GM12878 (cell line): Measurements from ENCODE around the gene GALNT12.
A peak's percentile ranks its signal among the peaks of the same experiment; 100 is the strongest.

Experiments used
- CHD4 ChIP-seq: fragments of 200-600 bp; sonication (generic); IDR thresholded peaks from 2 replicates; pipeline ENCODE4 v1.6.1; 2016; ENCODE audit warnings: mild to moderate bottlenecking
- POLR2A ChIP-seq: IDR thresholded peaks from 2 replicates; pipeline ENCODE4 v1.6.1; 2011; ENCODE audit warnings: low read depth, mild to moderate bottlenecking, low read length
- RAD21 ChIP-seq: IDR thresholded peaks from 2 replicates; pipeline ENCODE4 v1.6.1; 2011; ENCODE audit warnings: mild to moderate bottlenecking, low read depth, low read length, moderate library complexity; ENCODE audit not compliant: insufficient read depth
- RUNX3 ChIP-seq: IDR thresholded peaks from 2 replicates; pipeline ENCODE4 v1.6.1; 2012; ENCODE audit warnings: low read length, inconsistent platforms
- SIN3A ChIP-seq: IDR thresholded peaks from 2 replicates; pipeline ENCODE4 v1.6.1; 2012; ENCODE audit warnings: low read depth, low read length, improper control_type of control experiment
- SMC3 ChIP-seq: IDR thresholded peaks from 2 replicates; pipeline ENCODE4 v1.6.1; 2011; ENCODE audit warnings: low read length, improper control_type of control experiment, borderline replicate concordance
- TF ChIP-seq, protein P1 (sequence below): fragments of 450-650 bp; IDR thresholded peaks from 2 replicates; pipeline ENCODE4 v1.6.1; 2016; ENCODE audit warnings: mild to moderate bottlenecking
- TF ChIP-seq, protein P2 (sequence below): fragments of 450-650 bp; IDR thresholded peaks from 2 replicates; pipeline ENCODE4 v1.6.1; 2017; ENCODE audit warnings: mild to moderate bottlenecking, low read depth, inconsistent platforms; ENCODE audit not compliant: poor library complexity, severe bottlenecking
- TF ChIP-seq, protein P3 (sequence below): IDR thresholded peaks from 2 replicates; pipeline ENCODE4 v1.6.1; 2012; ENCODE audit warnings: mild to moderate bottlenecking, low read depth, low read length

DNA sequence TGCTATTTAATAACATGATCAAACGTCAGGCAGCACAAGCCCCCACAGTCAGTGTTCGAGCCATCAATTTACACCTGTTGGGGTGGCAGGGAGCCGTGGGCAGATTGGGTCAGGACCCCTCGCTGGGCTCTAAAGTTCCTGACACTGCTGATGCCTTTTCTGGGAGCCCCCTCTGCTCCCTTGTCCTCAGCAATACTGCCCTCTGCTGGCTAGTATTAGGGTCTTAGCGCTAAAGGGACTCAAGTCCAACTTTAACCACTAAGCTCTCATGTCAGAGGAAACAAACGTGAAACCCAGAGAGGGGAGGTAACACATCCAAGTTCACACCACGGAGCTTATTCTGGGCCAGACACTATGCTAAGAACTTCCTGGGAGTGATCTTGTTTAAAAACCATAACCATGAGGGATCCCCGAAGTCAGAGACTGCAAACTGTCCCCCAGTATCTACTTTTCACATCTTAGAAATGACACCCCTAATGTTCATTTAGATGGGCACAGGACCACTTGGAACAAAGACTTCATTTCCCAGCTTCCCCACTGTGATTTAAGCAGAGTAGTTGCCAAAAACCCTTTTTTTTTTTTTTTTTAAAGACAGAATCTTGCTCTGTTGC lies 31.5 kb upstream of the GALNT12 start:
- TF ChIP-seq, protein P1, sequence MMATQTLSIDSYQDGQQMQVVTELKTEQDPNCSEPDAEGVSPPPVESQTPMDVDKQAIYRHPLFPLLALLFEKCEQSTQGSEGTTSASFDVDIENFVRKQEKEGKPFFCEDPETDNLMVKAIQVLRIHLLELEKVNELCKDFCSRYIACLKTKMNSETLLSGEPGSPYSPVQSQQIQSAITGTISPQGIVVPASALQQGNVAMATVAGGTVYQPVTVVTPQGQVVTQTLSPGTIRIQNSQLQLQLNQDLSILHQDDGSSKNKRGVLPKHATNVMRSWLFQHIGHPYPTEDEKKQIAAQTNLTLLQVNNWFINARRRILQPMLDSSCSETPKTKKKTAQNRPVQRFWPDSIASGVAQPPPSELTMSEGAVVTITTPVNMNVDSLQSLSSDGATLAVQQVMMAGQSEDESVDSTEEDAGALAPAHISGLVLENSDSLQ: no peak
- TF ChIP-seq POLR2A: no peak
- TF ChIP-seq, protein P2, sequence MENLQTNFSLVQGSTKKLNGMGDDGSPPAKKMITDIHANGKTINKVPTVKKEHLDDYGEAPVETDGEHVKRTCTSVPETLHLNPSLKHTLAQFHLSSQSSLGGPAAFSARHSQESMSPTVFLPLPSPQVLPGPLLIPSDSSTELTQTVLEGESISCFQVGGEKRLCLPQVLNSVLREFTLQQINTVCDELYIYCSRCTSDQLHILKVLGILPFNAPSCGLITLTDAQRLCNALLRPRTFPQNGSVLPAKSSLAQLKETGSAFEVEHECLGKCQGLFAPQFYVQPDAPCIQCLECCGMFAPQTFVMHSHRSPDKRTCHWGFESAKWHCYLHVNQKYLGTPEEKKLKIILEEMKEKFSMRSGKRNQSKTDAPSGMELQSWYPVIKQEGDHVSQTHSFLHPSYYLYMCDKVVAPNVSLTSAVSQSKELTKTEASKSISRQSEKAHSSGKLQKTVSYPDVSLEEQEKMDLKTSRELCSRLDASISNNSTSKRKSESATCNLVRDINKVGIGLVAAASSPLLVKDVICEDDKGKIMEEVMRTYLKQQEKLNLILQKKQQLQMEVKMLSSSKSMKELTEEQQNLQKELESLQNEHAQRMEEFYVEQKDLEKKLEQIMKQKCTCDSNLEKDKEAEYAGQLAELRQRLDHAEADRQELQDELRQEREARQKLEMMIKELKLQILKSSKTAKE: no peak
- TF ChIP-seq RUNX3: no peak
- no peak for TF ChIP-seq CHD4
- TF ChIP-seq SIN3A: no peak
- TF ChIP-seq, protein P3, sequence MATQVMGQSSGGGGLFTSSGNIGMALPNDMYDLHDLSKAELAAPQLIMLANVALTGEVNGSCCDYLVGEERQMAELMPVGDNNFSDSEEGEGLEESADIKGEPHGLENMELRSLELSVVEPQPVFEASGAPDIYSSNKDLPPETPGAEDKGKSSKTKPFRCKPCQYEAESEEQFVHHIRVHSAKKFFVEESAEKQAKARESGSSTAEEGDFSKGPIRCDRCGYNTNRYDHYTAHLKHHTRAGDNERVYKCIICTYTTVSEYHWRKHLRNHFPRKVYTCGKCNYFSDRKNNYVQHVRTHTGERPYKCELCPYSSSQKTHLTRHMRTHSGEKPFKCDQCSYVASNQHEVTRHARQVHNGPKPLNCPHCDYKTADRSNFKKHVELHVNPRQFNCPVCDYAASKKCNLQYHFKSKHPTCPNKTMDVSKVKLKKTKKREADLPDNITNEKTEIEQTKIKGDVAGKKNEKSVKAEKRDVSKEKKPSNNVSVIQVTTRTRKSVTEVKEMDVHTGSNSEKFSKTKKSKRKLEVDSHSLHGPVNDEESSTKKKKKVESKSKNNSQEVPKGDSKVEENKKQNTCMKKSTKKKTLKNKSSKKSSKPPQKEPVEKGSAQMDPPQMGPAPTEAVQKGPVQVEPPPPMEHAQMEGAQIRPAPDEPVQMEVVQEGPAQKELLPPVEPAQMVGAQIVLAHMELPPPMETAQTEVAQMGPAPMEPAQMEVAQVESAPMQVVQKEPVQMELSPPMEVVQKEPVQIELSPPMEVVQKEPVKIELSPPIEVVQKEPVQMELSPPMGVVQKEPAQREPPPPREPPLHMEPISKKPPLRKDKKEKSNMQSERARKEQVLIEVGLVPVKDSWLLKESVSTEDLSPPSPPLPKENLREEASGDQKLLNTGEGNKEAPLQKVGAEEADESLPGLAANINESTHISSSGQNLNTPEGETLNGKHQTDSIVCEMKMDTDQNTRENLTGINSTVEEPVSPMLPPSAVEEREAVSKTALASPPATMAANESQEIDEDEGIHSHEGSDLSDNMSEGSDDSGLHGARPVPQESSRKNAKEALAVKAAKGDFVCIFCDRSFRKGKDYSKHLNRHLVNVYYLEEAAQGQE: no peak
- peak; percentile 86 for TF ChIP-seq SMC3
- peak; percentile 90 for TF ChIP-seq RAD21
